ENCODE results near the gene PIGN.

DNA sequence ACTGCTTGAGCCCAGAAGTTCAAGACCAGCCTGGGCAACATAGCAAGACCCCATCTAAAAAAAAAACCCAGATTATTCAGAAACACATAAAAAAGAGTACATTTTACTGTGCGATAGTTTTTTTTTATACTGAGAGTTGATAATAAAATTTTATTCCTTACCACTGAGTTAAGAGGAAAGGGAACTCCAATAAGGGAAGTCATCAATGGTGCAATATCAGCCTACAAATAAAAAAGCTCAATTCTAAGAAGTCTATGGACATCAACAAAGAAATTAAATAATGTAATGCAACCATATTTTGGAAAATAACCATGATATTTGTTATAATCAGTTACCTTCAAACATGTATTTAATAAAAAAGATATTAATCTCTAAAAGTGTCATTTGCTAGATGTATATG is 46.6 kb downstream of the PIGN start:
- TF ChIP-seq POLR2AphosphoS5 (IDR thresholded peaks at IDR 0.05; ENCODE audit: low read depth, low read length), result no peak
- TF ChIP-seq POLR2A (IDR thresholded peaks at IDR 0.05; ENCODE audit: low read depth, low read length), result no peak

All from GM12892 (cell line).